NCI-H2171 (cell line): ENCODE results near the gene NAT8L.
"Not testable (repeated sequence)": the region's sequence is repeated elsewhere in the genome, so short reads cannot be mapped to it uniquely, and the experiment has no call there.

Source experiments
- DNase-seq: peaks from one replicate; lab custom pipeline; 2025; lab: John Stamatoyannopoulos, UW

NAT8L gene, protein sequence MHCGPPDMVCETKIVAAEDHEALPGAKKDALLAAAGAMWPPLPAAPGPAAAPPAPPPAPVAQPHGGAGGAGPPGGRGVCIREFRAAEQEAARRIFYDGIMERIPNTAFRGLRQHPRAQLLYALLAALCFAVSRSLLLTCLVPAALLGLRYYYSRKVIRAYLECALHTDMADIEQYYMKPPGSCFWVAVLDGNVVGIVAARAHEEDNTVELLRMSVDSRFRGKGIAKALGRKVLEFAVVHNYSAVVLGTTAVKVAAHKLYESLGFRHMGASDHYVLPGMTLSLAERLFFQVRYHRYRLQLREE

GRCh38 chr4:2059046-2059725 is at the start of gene NAT8L:
NAT8L (plus strand) TSS chr4:2059327; CDS start chr4:2059512, 185 bp downstream.
- DNase-seq = no peak

- DNase-seq = peak; percentile 35
These were observed 49.4 kb upstream of the NAT8L start for GRCh38 chr4:2009651-2010233.

DNA sequence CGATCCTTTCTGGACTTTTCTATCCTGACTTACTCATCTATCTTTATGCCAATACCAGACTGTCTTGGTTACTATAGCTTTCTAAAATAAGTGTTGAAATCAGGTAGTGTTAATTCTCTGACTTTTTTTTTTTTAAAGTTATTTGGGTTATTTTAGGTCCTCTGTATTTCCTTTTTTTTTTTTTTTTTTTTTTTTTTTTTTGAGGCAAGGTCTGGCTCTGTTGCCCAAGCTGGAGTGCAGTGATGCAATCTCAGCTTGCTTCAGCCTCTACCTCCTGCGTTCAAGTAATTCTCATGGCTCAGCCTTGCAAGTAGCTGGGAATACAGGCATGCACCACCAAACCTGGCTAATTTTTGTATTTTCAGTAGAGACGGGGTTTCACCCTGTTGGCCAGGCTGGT is 47.5 kb upstream of the NAT8L start:
- no peak for DNase-seq

- no peak for DNase-seq
These were observed 44.1 kb upstream of the NAT8L start for GRCh38 chr4:2015008-2015407.

DNA sequence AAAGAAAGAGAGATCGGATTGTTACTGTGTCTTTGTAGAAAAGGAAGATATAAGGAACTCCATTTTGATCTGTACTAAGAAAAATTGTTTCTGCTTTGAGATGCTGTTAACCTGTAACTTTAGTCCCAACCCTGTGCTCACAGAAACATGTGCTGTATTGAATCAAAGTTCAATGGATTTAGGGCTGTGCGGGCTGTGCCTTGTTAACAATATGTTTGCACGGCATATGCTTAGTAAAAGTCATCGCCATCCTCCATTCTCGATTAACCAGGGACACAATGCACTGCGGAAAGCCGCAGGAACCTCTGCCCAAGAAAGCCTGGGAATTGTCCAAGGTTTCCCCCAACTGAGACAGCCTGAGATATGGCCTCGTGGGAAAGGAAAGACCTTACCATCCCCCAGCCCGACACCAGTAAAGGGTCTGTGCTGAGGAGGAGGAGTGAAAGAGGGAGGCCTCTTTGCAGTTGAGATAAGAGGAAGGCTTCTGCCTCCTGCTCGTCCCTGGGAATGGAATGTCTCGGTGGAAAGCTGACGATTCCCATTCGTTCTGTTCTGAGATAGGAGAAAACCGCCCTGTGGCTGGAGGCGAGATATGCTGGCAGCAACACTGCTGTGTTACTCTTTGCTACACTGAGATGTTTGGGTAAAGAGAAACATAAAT is 37.6 kb upstream of the NAT8L start:
- not testable (repeated sequence) for DNase-seq

GRCh38 chr4:2024683-2025082 is 34.4 kb upstream of the NAT8L start:
- DNase-seq = no peak

DNA sequence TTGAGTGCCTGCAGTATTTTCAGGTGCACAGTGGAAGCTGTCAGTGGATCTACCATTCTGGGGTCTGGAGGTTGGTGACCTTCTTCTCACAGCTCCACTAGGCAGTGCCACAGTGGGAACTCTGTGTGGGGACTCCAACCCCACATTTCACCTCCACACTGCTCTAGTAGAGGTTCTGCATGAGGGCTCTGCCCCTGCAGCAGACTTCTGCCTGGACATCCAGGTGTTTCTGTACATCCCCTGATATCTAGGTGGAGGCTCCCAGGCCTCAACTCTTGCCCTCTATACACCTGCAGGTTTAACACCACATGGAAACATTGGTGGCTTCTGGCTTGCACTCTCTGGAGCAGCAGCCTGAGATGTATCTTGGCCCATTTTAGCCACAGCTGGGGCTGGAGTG is 33.3 kb upstream of the NAT8L start:
- DNase-seq = no peak

DNA sequence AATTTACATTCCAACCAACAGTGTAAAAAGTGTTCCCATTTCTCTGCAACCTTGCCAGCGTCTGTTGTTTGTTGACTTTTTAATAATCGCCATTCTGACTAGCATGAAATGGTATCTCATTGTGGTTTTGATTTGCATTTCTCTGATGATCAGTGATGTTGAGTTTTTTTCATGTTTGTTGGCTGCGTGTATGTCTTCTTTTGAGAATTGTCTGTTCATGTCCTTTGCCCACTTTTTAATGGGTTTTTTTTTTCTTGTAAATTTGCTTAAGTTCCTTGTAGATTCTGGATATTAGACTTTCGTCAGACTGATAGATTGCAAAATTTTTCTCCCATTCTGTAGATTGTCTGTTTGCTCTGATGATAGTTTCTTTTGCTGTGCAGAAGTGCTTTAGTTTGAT is 32.0 kb upstream of the NAT8L start:
- not testable (repeated sequence) for DNase-seq

GRCh38 chr4:2031161-2031560 is 28.0 kb upstream of the NAT8L start:
- not testable (repeated sequence) for DNase-seq

DNA sequence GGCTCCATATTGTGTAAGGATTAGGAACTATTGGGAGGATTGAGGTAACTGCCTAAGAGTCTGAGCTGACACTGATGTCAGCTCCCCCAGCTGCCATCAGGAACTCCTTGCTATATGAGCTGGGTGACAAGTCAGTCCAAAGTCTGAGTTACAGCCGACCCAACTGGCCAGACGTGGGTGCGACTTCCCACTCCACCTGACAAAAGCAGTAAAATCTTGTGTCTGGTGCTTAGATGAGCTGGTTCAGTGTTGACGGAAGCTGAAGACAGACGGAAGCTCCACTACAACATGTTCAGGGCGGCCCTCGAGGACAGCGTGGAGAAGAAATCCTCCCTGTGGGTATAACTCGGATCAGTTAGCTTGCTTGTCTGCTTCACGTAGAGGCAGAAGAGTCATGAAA is 22.8 kb upstream of the NAT8L start:
- DNase-seq = no peak

DNA sequence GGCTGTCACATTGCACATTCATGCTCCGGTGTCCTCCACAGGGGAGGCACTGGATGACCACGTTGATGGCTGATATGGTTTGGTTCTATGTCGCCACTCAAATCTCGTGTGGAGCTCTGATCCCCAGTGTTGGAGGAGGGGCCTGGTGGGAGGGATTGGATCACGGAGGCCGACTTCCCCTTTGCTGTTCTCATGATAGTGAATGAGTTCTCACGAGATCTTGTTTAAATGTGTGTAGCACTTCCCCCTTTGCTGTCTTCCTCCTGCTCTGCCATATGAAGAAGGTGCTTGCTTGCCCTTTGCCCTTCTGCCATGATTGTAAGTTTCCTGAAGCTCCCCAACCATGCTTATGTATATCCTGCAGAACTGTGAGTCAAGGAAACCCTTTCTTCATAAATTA is 22.3 kb upstream of the NAT8L start:
- no peak for DNase-seq

DNA sequence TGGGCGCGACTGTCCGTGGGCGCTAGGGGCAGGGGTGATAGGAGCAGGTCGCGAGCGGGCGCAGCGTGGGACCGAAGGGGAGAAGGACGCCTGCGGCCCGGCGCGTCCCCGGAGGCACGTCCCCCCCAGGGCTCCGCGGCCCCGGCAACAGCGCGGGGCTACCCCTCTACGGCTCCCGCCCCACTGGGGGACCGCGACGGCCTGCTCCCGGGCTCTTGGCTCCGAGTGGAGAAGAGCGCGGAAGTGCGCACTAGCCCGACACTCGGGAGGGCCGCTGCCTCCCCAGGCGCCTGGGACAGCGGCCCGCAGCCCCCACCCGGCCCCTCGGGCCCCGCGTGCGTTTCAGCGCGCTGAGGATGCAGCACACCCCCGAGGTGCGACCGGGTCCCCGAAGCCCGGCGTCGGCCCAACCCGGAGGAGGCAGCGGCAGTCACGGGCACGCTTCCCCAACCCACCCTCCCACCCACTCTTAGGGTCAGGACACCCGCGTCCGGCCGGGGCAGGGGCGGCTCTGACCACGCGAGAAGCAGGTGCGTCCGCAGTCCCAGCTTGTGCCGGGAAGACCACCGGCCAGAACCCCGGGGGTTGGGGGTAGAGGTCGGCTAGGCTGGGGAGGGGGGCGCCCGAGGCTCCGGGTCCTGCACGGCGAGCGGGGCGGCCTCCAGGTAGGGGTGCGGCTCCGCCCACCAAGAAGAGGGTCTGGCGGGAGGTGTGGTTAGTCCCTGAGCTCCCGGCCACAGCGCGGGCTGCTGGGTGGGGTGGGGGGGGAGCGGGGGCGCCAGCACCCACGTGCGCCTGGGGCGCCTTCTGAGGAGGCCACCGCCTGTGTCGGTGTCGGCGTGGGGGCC is 18.5 kb upstream of the NAT8L start:
- no peak for DNase-seq

GRCh38 chr4:2041239-2042130 is 17.6 kb upstream of the NAT8L start:
- DNase-seq = peak; percentile 65

- no peak for DNase-seq
These were observed 16.8 kb upstream of the NAT8L start for GRCh38 chr4:2042204-2042946.

- no peak for DNase-seq
These were observed 16.2 kb upstream of the NAT8L start for GRCh38 chr4:2042947-2043395.

DNA sequence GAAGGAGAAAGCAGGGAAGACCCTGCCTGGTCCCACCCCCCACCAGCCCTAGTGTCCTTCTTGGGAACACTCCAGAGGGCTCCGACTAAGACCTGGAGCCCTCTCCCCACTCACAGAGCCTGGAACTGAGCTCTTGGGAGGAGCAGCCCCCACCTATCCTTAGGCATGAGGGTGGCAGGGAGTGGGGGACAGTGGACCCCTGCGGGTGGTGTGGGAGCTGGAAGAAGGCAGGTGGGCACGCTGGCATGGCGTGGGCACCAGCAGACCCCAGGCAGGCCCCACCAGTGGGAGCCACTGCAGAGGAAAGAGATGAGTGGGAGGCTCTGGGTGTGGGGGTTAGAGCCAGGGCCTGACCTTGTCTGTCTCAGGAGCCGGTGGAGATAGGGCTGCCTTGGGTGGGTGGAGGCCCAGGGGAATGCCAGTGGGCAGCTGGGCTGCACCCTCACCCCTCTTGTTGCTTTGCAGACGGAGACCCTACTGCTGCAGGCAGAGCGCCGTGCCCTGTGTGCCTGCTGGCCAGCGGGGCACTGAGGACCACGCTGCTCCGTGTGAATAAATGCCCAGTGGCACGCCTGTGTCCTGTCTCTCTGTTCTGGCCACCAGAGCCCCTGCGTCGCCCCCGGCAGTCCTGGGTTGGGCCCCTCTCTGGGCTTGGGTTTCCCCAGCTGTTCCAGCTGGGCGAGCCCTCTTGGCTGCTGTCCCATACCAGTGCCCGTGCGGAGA is 15.6 kb upstream of the NAT8L start:
- DNase-seq = no peak

GRCh38 chr4:2044119-2044485 is 15.0 kb upstream of the NAT8L start:
- no peak for DNase-seq

DNA sequence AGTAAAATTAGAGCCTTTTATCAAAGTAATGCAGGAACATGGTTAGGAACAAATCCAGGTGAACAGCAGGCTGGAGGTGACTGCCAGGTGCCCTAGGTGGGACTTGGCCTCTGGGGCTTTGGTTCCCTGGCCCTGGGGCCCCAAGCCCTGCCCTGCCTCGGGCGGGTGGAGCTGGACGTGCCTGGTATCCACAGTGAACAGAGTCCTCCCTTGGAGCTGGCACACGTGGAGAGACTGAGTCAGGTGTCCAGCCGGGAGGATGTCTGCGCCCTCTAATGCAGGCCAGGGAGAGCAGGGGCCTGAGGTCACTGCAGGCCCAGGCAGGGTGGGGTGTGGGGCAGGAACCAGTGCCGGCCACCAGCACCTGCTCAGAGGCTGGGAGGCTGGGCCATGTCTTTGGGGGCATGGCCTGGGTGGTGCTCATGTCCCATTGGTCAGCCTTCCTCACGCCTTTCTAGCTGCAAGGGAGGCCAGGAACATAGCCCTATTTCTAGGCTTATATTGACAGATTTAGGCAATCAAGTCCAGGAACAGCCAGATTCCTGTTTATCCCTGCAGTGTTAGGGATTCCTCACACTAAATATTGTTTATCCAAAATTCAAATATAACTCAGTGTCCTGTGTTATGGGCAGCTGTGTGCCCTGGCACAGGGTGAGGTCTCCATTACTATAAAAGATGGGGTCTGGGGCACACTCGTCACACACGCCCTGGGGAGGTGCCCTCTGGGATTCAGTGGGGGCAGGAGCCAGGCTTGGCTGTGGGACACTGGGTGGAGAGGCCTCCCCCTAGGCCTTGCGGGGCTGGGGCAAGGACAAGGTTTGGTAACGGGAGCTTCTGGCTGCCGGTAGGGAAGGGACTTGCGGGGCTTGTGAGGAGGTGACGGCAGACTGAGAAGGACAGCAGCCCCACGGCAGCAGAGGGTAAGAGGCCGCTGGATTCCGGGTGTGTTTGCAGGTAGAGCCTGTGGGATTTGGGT is 14.3 kb upstream of the NAT8L start:
- no peak for DNase-seq
